ENCODE results near the gene POMGNT1. TPM values are rescaled to one million over a fixed set of nuclear protein-coding genes. Genes with fewer than 3 reads are reported as not detected.

Gene POMGNT1
- total and polyA plus RNA-seq, 2 of the 13 experiments (the other 11 are each of a cell fraction or from before 2014, with no cell fraction given): 33.9 to 46.8 TPM

DNA sequence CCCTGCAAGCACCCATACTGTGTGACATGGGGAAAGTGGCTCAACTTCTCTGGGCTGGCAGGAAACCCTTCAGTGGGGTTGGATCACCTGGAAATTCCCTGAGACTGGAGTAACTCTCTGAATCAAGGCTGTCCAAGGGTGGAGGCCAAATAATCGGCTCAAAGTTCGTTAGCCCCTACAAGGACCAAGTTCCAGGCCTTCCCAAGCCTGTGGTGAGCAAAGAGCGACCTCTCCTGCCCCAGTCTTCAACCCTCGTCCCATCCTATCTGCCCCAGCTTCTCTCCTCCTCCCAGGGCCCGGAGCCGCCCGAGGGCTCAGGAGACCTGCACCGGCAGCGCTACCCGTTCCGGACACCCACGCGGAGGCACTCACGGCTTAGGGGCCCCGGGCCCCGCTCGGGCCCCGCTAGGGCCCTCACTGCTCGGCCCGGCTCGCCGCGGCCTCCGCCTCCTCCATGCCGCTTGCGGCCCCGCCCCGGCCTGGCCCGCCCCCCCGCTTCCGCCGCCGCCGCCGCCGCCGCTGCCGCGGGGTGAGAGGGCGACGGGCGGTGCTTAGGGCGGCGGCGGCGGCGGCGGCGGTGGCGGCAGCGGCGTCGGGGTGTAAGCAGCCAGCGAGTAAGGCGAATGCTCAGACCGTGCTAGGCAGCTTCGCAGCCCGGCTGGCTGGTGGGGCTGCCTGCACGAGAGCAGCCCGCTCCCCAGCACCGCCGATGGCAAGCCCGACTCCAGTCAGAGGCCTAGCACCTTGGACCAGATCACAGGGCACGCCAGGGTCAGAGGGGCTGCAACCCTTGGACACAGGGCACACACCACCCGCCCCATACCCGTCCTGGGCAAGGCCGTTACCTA is at the start of gene POMGNT1 (continued):
- TF ChIP-seq, protein P1, sequence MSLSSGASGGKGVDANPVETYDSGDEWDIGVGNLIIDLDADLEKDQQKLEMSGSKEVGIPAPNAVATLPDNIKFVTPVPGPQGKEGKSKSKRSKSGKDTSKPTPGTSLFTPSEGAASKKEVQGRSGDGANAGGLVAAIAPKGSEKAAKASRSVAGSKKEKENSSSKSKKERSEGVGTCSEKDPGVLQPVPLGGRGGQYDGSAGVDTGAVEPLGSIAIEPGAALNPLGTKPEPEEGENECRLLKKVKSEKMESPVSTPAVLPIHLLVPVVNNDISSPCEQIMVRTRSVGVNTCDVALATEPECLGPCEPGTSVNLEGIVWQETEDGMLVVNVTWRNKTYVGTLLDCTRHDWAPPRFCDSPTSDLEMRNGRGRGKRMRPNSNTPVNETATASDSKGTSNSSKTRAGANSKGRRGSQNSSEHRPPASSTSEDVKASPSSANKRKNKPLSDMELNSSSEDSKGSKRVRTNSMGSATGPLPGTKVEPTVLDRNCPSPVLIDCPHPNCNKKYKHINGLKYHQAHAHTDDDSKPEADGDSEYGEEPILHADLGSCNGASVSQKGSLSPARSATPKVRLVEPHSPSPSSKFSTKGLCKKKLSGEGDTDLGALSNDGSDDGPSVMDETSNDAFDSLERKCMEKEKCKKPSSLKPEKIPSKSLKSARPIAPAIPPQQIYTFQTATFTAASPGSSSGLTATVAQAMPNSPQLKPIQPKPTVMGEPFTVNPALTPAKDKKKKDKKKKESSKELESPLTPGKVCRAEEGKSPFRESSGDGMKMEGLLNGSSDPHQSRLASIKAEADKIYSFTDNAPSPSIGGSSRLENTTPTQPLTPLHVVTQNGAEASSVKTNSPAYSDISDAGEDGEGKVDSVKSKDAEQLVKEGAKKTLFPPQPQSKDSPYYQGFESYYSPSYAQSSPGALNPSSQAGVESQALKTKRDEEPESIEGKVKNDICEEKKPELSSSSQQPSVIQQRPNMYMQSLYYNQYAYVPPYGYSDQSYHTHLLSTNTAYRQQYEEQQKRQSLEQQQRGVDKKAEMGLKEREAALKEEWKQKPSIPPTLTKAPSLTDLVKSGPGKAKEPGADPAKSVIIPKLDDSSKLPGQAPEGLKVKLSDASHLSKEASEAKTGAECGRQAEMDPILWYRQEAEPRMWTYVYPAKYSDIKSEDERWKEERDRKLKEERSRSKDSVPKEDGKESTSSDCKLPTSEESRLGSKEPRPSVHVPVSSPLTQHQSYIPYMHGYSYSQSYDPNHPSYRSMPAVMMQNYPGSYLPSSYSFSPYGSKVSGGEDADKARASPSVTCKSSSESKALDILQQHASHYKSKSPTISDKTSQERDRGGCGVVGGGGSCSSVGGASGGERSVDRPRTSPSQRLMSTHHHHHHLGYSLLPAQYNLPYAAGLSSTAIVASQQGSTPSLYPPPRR (CRISPR knock-in tag; IDR thresholded peaks at IDR 0.05; ENCODE audit: borderline replicate concordance): 0 out of 2 replicates have a peak, but pooled peaks have one; percentile 13
- TF ChIP-seq ZNF350 (CRISPR knock-in tag; IDR thresholded peaks at IDR 0.05; ENCODE audit: borderline replicate concordance, low read depth) (0 out of 2 replicates have a peak, but pooled peaks have one; percentile 36), ZSCAN29 (CRISPR knock-in tag; conservative IDR thresholded peaks at IDR 0.05) (no peak), TOPORS (CRISPR knock-in tag; IDR thresholded peaks at IDR 0.05) (no peak), PAF1 (CRISPR knock-in tag; IDR thresholded peaks at IDR 0.05) (no peak), ZIK1 (CRISPR knock-in tag; IDR thresholded peaks at IDR 0.05; ENCODE audit: borderline replicate concordance, low read depth) (0 out of 2 replicates have a peak, but pooled peaks have one; percentile 28), YEATS4 (CRISPR knock-in tag; IDR thresholded peaks at IDR 0.05; ENCODE audit: borderline replicate concordance) (peak; percentile 68; the same call in 1 of the 2 replicates), NR2F1 (CRISPR knock-in tag; IDR thresholded peaks at IDR 0.05) (peak; percentile 50 to 87; a peak in 3 of 4 replicates), ARID2 (CRISPR knock-in tag; IDR thresholded peaks at IDR 0.05; ENCODE audit: borderline replicate concordance) (no peak), ZNF543 (CRISPR knock-in tag; IDR thresholded peaks at IDR 0.05) (no peak), ZNF644 (CRISPR knock-in tag; IDR thresholded peaks at IDR 0.05; ENCODE audit: low read depth) (no peak), SYNCRIP (IDR thresholded peaks at IDR 0.05; ENCODE audit: insufficient read depth, low read depth, low read length) (no peak), TSC22D2 (CRISPR knock-in tag; IDR thresholded peaks at IDR 0.05; ENCODE audit: borderline replicate concordance) (0 out of 2 replicates have a peak, but pooled peaks have one; percentile 17)
- TF ChIP-seq, protein P2, sequence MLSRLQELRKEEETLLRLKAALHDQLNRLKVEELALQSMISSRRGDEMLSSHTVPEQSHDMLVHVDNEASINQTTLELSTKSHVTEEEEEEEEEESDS (CRISPR knock-in tag; IDR thresholded peaks at IDR 0.05; ENCODE audit: borderline replicate concordance): no peak
- TF ChIP-seq, protein P3, sequence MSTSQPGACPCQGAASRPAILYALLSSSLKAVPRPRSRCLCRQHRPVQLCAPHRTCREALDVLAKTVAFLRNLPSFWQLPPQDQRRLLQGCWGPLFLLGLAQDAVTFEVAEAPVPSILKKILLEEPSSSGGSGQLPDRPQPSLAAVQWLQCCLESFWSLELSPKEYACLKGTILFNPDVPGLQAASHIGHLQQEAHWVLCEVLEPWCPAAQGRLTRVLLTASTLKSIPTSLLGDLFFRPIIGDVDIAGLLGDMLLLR (CRISPR knock-in tag; IDR thresholded peaks at IDR 0.05): 0 out of 2 replicates have a peak, but pooled peaks have one; percentile 15
- TF ChIP-seq, protein P4, sequence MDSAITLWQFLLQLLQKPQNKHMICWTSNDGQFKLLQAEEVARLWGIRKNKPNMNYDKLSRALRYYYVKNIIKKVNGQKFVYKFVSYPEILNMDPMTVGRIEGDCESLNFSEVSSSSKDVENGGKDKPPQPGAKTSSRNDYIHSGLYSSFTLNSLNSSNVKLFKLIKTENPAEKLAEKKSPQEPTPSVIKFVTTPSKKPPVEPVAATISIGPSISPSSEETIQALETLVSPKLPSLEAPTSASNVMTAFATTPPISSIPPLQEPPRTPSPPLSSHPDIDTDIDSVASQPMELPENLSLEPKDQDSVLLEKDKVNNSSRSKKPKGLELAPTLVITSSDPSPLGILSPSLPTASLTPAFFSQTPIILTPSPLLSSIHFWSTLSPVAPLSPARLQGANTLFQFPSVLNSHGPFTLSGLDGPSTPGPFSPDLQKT (CRISPR knock-in tag; IDR thresholded peaks at IDR 0.05; ENCODE audit: borderline replicate concordance): no peak
- TF ChIP-seq, protein P5, sequence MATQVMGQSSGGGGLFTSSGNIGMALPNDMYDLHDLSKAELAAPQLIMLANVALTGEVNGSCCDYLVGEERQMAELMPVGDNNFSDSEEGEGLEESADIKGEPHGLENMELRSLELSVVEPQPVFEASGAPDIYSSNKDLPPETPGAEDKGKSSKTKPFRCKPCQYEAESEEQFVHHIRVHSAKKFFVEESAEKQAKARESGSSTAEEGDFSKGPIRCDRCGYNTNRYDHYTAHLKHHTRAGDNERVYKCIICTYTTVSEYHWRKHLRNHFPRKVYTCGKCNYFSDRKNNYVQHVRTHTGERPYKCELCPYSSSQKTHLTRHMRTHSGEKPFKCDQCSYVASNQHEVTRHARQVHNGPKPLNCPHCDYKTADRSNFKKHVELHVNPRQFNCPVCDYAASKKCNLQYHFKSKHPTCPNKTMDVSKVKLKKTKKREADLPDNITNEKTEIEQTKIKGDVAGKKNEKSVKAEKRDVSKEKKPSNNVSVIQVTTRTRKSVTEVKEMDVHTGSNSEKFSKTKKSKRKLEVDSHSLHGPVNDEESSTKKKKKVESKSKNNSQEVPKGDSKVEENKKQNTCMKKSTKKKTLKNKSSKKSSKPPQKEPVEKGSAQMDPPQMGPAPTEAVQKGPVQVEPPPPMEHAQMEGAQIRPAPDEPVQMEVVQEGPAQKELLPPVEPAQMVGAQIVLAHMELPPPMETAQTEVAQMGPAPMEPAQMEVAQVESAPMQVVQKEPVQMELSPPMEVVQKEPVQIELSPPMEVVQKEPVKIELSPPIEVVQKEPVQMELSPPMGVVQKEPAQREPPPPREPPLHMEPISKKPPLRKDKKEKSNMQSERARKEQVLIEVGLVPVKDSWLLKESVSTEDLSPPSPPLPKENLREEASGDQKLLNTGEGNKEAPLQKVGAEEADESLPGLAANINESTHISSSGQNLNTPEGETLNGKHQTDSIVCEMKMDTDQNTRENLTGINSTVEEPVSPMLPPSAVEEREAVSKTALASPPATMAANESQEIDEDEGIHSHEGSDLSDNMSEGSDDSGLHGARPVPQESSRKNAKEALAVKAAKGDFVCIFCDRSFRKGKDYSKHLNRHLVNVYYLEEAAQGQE (IDR thresholded peaks at IDR 0.05; ENCODE audit: borderline replicate concordance in 1 of 2, low read depth in 1 of 2, low read length in 2 of 2): no peak

All from HepG2 (cell line).